PFSK-1 (cell line): ENCODE results near the gene SH2D4B.

Experiments used
- FOXP2 ChIP-seq: optimal IDR thresholded peaks from 2 replicates; pipeline ENCODE3; 2011; ENCODE audit warnings: borderline replicate concordance, control low read depth, inconsistent platforms; ENCODE audit not compliant: insufficient read depth; ENCODE audit errors: extremely low read length, extremely low read depth
- POLR2AphosphoS5 ChIP-seq: IDR thresholded peaks from 2 replicates; pipeline ENCODE4 v1.6.1; 2012; ENCODE audit warnings: low read depth, mild to moderate bottlenecking, control low read depth, low read length, moderate library complexity
- SIN3A ChIP-seq: IDR thresholded peaks from 2 replicates; pipeline ENCODE4 v1.6.1; 2012; ENCODE audit warnings: mild to moderate bottlenecking, low read length, moderate library complexity, borderline replicate concordance; ENCODE audit not compliant: insufficient read depth
- TAF1 ChIP-seq: IDR thresholded peaks from 2 replicates; pipeline ENCODE4 v1.6.1; 2012; ENCODE audit warnings: low read length, control low read depth, borderline replicate concordance; ENCODE audit not compliant: insufficient read depth
- TF ChIP-seq, protein P1 (sequence below), 2 experiments: IDR thresholded peaks; 2 replicates each; pipeline versions ENCODE4 v1.6.1 to v1.8.0; 2011 to 2012; ENCODE audit warnings: low read depth in 2 of 2, low read length in 2 of 2, control low read depth in 1 of 2, inconsistent platforms in 1 of 2, mild to moderate bottlenecking in 1 of 2, moderate library complexity in 1 of 2; ENCODE audit not compliant: insufficient read depth in 1 of 2

- TF ChIP-seq POLR2AphosphoS5 (no peak), SIN3A (no peak), TAF1 (no peak), FOXP2 (no peak)
- TF ChIP-seq, protein P1, sequence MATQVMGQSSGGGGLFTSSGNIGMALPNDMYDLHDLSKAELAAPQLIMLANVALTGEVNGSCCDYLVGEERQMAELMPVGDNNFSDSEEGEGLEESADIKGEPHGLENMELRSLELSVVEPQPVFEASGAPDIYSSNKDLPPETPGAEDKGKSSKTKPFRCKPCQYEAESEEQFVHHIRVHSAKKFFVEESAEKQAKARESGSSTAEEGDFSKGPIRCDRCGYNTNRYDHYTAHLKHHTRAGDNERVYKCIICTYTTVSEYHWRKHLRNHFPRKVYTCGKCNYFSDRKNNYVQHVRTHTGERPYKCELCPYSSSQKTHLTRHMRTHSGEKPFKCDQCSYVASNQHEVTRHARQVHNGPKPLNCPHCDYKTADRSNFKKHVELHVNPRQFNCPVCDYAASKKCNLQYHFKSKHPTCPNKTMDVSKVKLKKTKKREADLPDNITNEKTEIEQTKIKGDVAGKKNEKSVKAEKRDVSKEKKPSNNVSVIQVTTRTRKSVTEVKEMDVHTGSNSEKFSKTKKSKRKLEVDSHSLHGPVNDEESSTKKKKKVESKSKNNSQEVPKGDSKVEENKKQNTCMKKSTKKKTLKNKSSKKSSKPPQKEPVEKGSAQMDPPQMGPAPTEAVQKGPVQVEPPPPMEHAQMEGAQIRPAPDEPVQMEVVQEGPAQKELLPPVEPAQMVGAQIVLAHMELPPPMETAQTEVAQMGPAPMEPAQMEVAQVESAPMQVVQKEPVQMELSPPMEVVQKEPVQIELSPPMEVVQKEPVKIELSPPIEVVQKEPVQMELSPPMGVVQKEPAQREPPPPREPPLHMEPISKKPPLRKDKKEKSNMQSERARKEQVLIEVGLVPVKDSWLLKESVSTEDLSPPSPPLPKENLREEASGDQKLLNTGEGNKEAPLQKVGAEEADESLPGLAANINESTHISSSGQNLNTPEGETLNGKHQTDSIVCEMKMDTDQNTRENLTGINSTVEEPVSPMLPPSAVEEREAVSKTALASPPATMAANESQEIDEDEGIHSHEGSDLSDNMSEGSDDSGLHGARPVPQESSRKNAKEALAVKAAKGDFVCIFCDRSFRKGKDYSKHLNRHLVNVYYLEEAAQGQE (IDR thresholded peaks at IDR 0.05; ENCODE audit: insufficient read depth in 1 of 2, low read depth in 2 of 2, low read length in 2 of 2), result no peak
Measured at GRCh38 chr10:80642661-80643060, 105.0 kb downstream of the SH2D4B start.
